ENCODE data around the gene SLC6A11. TPM values are rescaled to one million over a fixed set of nuclear protein-coding genes. Genes with fewer than 3 reads are reported as not detected.

The SLC6A11 gene
- total and polyA plus RNA-seq, 2 of the 8 experiments (the other 6 are each of a cell fraction or from before 2014, with no cell fraction given) = 0.78 to 1.5 TPM

- no peak overlapping the region for H3K4ac ChIP-seq (replicated peaks; ENCODE audit: insufficient read length, low read depth, low read length)
- no peaks in the 10 kb centered on the region for H3K79me1 ChIP-seq (ENCODE audit: low read depth, low read length)
- peaks cover 0 to 2% (median 0%) of the 10 kb centered on the region in 4 experiments; a peak in 1 of 7 replicates for H3K27me3 ChIP-seq (replicated peaks in 1 of 4; ENCODE audit: control insufficient read depth in 3 of 4, extremely low read depth in 1 of 4, insufficient read depth in 3 of 4, low read length in 3 of 4)
- H3K4me1 ChIP-seq (replicated peaks in 1 of 4; ENCODE audit: control insufficient read depth in 3 of 4, insufficient read depth in 4 of 4, low read length in 3 of 4) = no peaks in the 10 kb centered on the region
- no peak overlapping the region for H3K14ac ChIP-seq (ENCODE audit: insufficient read length)
- H2BK15ac ChIP-seq (ENCODE audit: low read length) = no peak overlapping the region
- no peak overlapping the region for H3K4me2 ChIP-seq (ENCODE audit: insufficient read depth in 1 of 2, low read depth in 2 of 2, low read length in 2 of 2)
- H3K36me3 ChIP-seq (ENCODE audit: control insufficient read depth in 2 of 4, insufficient read depth in 4 of 4, low read length in 3 of 4) = no peaks in the 10 kb centered on the region
- WGBS, 2 experiments (ENCODE audit: extremely low coverage in 1 of 2, insufficient coverage in 1 of 2, insufficient read length in 1 of 2, insufficient replicate concordance in 2 of 2, low coverage in 1 of 2, low lambda C conversion rate in 2 of 2, missing lambda C conversion rate in 1 of 2) = 92 to 100% methylated on average over 1 to 3 of the region's 3 CpGs
- no peak overlapping the region for H3K4me3 ChIP-seq (ENCODE audit: extremely low read depth in 1 of 4, insufficient read depth in 2 of 4, low read depth in 3 of 4, low read length in 4 of 4)
- no peaks in the 10 kb centered on the region for H3K9me3 ChIP-seq (ENCODE audit: insufficient read depth in 2 of 2, low read depth in 1 of 2, low read length in 1 of 2)
- ChIA-PET CTCF (ENCODE audit: partially characterized antibody) (interaction anchor here (0.7 to 9.3 kb wide), 10 partner anchors 9 to 98 kb away, joined by 3 to 61 read pairs (median 4); no protein-coding TSS in a partner anchor), POLR2A (ENCODE audit: partially characterized antibody) (no interaction called here)
- FAIRE-seq (no peak), DNase-seq (ENCODE audit: low read depth in 1 of 2, low spot score in 2 of 2) (no peak)
- no peaks in the 10 kb centered on the region for H3K79me2 ChIP-seq (ENCODE audit: control insufficient read depth in 1 of 2, insufficient read depth in 2 of 2, low read length in 2 of 2)
- no peak overlapping the region for H4K8ac ChIP-seq (ENCODE audit: extremely low read depth, insufficient read depth, low read length)
- no peak overlapping the region for H2BK12ac ChIP-seq (ENCODE audit: low read depth, low read length)
- no peak overlapping the region for H2BK20ac ChIP-seq (ENCODE audit: low read length)
- no peak overlapping the region for H2AFZ ChIP-seq (ENCODE audit: low read length)
- no peak overlapping the region for H3K9ac ChIP-seq (replicated peaks in 1 of 4; ENCODE audit: extremely low read depth in 1 of 4, low read depth in 3 of 4, low read length in 3 of 4)
- H4K5ac ChIP-seq (ENCODE audit: insufficient read length, low read depth, low read length) = no peak overlapping the region
- no peak overlapping the region for H2BK5ac ChIP-seq (ENCODE audit: low read depth, low read length)
- no peak overlapping the region for H2AK5ac ChIP-seq (ENCODE audit: low read depth, low read length)
- H4K20me1 ChIP-seq (replicated peaks in 1 of 2; ENCODE audit: control insufficient read depth in 1 of 2, insufficient read depth in 2 of 2, low read length in 2 of 2) = no peaks in the 10 kb centered on the region
- no peak overlapping the region for H3K27ac ChIP-seq (ENCODE audit: low read depth, low read length)
- H2BK120ac ChIP-seq (replicated peaks; ENCODE audit: low read depth, low read length) = no peak overlapping the region
- H3K23me2 ChIP-seq (ENCODE audit: low read depth, low read length) = no peaks in the 10 kb centered on the region
- H3K18ac ChIP-seq (ENCODE audit: extremely low read depth, low read length) = no peak overlapping the region
- H3K23ac ChIP-seq (ENCODE audit: insufficient read length) = no peak overlapping the region
- no peak overlapping the region for H4K91ac ChIP-seq (replicated peaks; ENCODE audit: insufficient read length, low read length)
- H3K56ac ChIP-seq (replicated peaks; ENCODE audit: insufficient read length, low read depth, low read length) = no peak overlapping the region
- TF ChIP-seq SIX5 (IDR thresholded peaks at IDR 0.05; ENCODE audit: low read depth, low read length) (no peak), EZH2 (IDR thresholded peaks at IDR 0.05; ENCODE audit: low read depth, low read length, severe bottlenecking) (no peak), GTF2F1 (IDR thresholded peaks at IDR 0.05; ENCODE audit: borderline replicate concordance, low read depth, low read length) (no peak), CHD2 (IDR thresholded peaks at IDR 0.05; ENCODE audit: low read length) (no peak), CBX5 (IDR thresholded peaks at IDR 0.05; ENCODE audit: low read depth, low read length) (no peak), HDAC2 (IDR thresholded peaks at IDR 0.05; ENCODE audit: borderline replicate concordance in 1 of 2, low read depth in 2 of 2, low read length in 2 of 2) (no peak), YY1 (IDR thresholded peaks at IDR 0.05; ENCODE audit: low read depth, low read length) (no peak), KDM4A (IDR thresholded peaks at IDR 0.05; ENCODE audit: low read depth, low read length, severe bottlenecking) (no peak), SIRT6 (IDR thresholded peaks at IDR 0.05; ENCODE audit: low read length) (no peak), JUN (IDR thresholded peaks at IDR 0.05; ENCODE audit: low read depth, low read length) (no peak), ASH2L (IDR thresholded peaks at IDR 0.05; ENCODE audit: low read length) (no peak), EGR1 (IDR thresholded peaks at IDR 0.05; ENCODE audit: borderline replicate concordance, low read depth, low read length) (no peak), CTCF (IDR thresholded peaks at IDR 0.05; ENCODE audit: control extremely low read depth in 1 of 3, insufficient read depth in 1 of 3, low read depth in 1 of 3, low read length in 3 of 3) (no peak)
These were observed 27.4 kb downstream of the SLC6A11 start for GRCh38 chr3:10843378-10843777.

All from H1 (cell line).